ENCODE measurements around the gene RETREG3. TPM values are rescaled to one million over a fixed set of nuclear protein-coding genes. Genes with fewer than 3 reads are reported as not detected.
A peak's percentile ranks its signal among the peaks of the same experiment; 100 is the strongest.

Gene RETREG3
- total RNA-seq, 3 donors from 2014 or later (not counting 1 experiment from before 2014, with no cell fraction given), result 76.0 to 114 (median 101) TPM

DNA sequence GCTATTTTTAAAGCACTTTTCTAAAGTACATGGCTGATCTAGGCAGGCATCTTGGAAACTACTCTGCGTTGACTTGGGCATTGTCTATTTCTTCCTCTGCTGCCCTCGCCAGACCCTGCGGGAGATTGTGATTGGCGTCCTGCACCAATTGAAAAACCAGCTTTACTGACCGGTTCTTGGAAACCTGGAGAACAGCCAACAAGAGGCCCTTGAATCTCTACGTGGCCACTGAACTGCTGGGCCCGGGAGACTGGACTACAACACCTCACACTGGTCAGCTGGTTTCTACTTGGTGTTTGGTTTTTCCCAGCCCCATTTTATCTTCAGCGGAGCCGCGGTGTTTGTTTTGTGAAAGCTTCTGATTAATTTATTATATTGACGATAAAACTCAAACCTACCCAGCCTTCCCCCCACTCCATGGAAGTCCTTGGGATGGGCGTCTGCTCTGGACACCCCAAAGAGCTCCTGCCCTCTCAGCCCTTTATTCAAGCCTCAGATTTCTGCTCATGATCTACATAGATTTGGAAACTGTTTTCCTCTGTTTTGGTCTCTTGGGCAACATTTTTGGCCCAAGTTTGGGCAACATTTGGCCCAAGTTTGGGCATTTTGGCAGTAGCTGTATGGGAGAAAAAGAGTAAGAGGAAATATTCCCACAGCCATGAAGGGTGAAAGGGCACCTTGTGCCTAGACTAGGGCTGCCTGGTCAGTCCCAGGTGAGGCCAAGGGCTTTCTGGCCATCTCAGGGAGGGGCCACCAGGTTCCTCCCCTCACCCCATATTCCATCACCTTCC, 37.5 kb downstream of the RETREG3 start:
- Mint-ChIP-seq H3K4me3 (no peak overlapping the region), H3K27me3 (ENCODE audit: low read depth in 2 of 2) (no peaks in the 10 kb centered on the region), H3K4me1 (peaks cover 33% of the 10 kb centered on the region in 2 donors), H3K36me3 (peaks cover 11% of the 10 kb centered on the region), H3K27ac (no peak overlapping the region), H3K9me3 (no peaks in the 10 kb centered on the region)
- TF ChIP-seq, protein P1, sequence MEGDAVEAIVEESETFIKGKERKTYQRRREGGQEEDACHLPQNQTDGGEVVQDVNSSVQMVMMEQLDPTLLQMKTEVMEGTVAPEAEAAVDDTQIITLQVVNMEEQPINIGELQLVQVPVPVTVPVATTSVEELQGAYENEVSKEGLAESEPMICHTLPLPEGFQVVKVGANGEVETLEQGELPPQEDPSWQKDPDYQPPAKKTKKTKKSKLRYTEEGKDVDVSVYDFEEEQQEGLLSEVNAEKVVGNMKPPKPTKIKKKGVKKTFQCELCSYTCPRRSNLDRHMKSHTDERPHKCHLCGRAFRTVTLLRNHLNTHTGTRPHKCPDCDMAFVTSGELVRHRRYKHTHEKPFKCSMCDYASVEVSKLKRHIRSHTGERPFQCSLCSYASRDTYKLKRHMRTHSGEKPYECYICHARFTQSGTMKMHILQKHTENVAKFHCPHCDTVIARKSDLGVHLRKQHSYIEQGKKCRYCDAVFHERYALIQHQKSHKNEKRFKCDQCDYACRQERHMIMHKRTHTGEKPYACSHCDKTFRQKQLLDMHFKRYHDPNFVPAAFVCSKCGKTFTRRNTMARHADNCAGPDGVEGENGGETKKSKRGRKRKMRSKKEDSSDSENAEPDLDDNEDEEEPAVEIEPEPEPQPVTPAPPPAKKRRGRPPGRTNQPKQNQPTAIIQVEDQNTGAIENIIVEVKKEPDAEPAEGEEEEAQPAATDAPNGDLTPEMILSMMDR (IDR thresholded peaks at IDR 0.05), result no peak
- Histone ChIP-seq H3K36me3 (ENCODE audit: control insufficient read depth, insufficient read depth, low read length) (peaks cover 57% of the 10 kb centered on the region), H3K4me3 (ENCODE audit: low read length) (no peak overlapping the region), H3K4me1 (ENCODE audit: control insufficient read depth, insufficient read depth, low read length) (peaks cover 15% of the 10 kb centered on the region), H3K27me3 (ENCODE audit: control insufficient read depth, insufficient read depth, low read length) (no peaks in the 10 kb centered on the region), H3K9me3 (ENCODE audit: control insufficient read depth, insufficient read depth, low read length) (no peaks in the 10 kb centered on the region), H3K27ac (ENCODE audit: low read length) (no peak overlapping the region)
- 97% methylated on average over 8 of the region's 12 CpGs for WGBS (ENCODE audit: insufficient coverage)
- DNase-seq (no peak), ATAC-seq (no peak)
- intact Hi-C loops (cut with micrococcal nuclease), result no loop called here

DNA sequence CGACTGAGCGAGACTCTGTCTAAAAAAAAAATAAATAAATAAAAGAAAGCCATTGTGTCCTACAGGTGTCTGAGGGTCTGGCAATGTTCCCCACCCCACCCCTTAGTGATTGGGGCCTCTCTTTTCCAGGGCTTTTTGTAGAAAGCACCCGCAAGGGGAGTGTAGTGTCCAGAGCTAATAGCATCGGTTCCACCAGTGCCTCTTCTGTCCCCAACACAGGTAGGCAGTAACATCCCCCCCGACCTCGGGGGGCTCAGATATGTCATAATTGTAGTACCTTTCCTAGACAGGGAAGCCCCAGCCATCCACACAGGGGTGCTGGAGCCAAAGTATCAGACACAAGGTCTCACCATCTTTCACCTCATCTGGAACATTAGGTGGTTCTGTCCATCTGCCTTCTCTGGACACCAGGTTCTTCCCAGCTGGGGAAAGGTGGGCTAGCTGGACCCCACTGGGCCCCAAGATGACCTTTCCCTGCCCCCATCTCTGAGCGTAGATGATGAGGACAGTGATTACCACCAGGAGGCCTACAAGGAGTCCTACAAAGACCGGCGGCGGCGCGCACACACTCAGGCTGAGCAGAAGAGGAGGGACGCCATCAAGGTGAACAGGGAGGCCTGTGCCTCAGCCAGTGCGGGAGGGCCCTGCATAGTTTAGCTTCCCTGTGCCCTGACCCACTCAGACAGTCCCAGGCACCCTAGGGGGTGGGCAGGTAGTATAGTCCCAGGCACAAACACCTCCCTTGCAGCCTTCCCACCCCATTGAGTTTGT, 40.6 kb downstream of the RETREG3 start:
- ATAC-seq (no peak), DNase-seq (no peak)
- Mint-ChIP-seq H3K4me1 (peaks cover 34 to 35% of the 10 kb centered on the region in 2 donors), H3K4me3 (peak overlapping the region; percentile 92), H3K36me3 (peaks cover 7% of the 10 kb centered on the region), H3K27ac (peak overlapping the region; percentile 33 to 85), H3K9me3 (no peaks in the 10 kb centered on the region), H3K27me3 (ENCODE audit: low read depth in 2 of 2) (no peaks in the 10 kb centered on the region)
- Histone ChIP-seq H3K36me3 (ENCODE audit: control insufficient read depth, insufficient read depth, low read length) (peaks cover 68% of the 10 kb centered on the region), H3K4me3 (ENCODE audit: low read length) (no peak overlapping the region), H3K27me3 (ENCODE audit: control insufficient read depth, insufficient read depth, low read length) (no peaks in the 10 kb centered on the region), H3K27ac (ENCODE audit: low read length) (no peak overlapping the region), H3K4me1 (ENCODE audit: control insufficient read depth, insufficient read depth, low read length) (peaks cover 35% of the 10 kb centered on the region), H3K9me3 (ENCODE audit: control insufficient read depth, insufficient read depth, low read length) (no peaks in the 10 kb centered on the region)
- intact Hi-C loops (cut with micrococcal nuclease), result loop anchor here (5.0 kb wide), 1 partner anchor 39 kb away; the partner anchor contains the start of genes RETREG3 and TUBG1
- WGBS (ENCODE audit: insufficient coverage), result 92% methylated on average over 14 of the region's 14 CpGs
- TF ChIP-seq, protein P1 (IDR thresholded peaks at IDR 0.05), result no peak

DNA sequence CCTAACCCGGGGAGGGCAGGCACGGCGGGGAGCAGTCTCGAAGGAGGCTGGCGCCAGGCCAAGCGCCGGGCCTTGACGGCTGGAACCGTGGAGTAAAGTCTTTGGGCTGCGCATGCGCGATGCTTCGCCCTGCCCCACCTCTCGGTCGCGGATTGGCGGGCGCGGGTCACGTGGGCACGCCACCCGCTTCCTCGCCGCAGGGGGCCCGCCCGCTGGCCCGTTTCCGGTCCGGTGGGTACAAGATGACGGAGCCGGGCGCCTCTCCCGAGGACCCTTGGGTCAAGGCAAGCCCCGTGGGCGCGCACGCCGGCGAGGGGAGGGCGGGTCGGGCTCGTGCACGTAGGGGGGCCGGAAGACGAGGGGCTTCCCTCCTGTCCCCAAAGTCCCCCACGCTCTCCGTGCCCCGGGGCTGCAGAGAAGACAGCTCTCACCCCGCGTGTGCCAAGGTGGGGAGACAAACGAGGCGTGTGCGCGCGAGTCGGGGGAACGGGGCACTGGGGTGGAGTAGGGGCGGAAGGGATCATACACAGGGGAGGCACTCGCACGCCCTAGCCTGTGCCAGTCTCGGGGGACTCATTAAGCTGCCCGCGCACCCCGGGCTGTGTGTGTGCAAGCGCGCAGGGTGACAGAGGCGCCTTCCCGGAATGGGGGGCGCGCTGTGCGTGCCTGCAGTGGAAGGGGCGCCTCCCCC, 42.1 kb downstream of the RETREG3 start, which contains the start of gene MLX:
Gene MLX (plus strand): TSS at position 218 of the 691 bp plus-strand sequence. CDS start 25 bp downstream, at position 243.
- Histone ChIP-seq H3K27ac (ENCODE audit: low read length) (peak within 1 kb of the TSS; percentile 77), H3K4me1 (ENCODE audit: control insufficient read depth, insufficient read depth, low read length) (peaks cover 50% of the 10 kb centered on the region), H3K36me3 (ENCODE audit: control insufficient read depth, insufficient read depth, low read length) (peaks cover 53% of the 10 kb centered on the region), H3K4me3 (ENCODE audit: low read length) (peak within 1 kb of the TSS; percentile 79), H3K27me3 (ENCODE audit: control insufficient read depth, insufficient read depth, low read length) (no peaks in the 10 kb centered on the region), H3K9me3 (ENCODE audit: control insufficient read depth, insufficient read depth, low read length) (no peaks in the 10 kb centered on the region)
- H3K36me3 Mint-ChIP-seq, result no peaks in the 10 kb centered on the region
- peaks cover 40 to 43% of the 10 kb centered on the region in 2 donors for H3K4me1 Mint-ChIP-seq
- intact Hi-C loops (cut with micrococcal nuclease), result loop anchor here (5.0 kb wide), 1 partner anchor 40 kb away; the partner anchor contains the start of genes RETREG3 and TUBG1
- under 1% methylated on average over 72 of the region's 72 CpGs for WGBS (ENCODE audit: insufficient coverage)
- ATAC-seq (peak; percentile 74 to 85 (median 79)), DNase-seq (peak; percentile 94 to 97)
- peak within 1 kb of the TSS; percentile 85 to 96 for H3K27ac Mint-ChIP-seq
- TF ChIP-seq, protein P1 (IDR thresholded peaks at IDR 0.05), result no peak
- peak within 1 kb of the TSS; percentile 92 for H3K4me3 Mint-ChIP-seq
- no peaks in the 10 kb centered on the region for H3K9me3 Mint-ChIP-seq
- H3K27me3 Mint-ChIP-seq (ENCODE audit: low read depth in 2 of 2), result no peaks in the 10 kb centered on the region

All from natural killer cell (primary cell).